HG03103 (cell line): Measurements from ENCODE around the gene PIWIL1.

Experiments
- ATAC-seq: cut with Tn5 transposase; IDR thresholded peaks from one replicate; pipeline ENCODE4 v1.9.1; 2021; ENCODE audit warnings: low read depth; ENCODE audit not compliant: unreplicated experiment

The PIWIL1 gene

GRCh38 chr12:130335517-130336392, 1.9 kb upstream of the PIWIL1 start:
- no peak for ATAC-seq

- no peak for ATAC-seq
Observed at GRCh38 chr12:130336723-130337487, 782 bp upstream of the PIWIL1 start.

- no peak for ATAC-seq
Observed at GRCh38 chr12:130338794-130339601, 1.3 kb downstream of the PIWIL1 start.

GRCh38 chr12:130339951-130340350, 2.3 kb downstream of the PIWIL1 start:
- no peak for ATAC-seq

- ATAC-seq = no peak
Observed at GRCh38 chr12:130342442-130342841, 4.8 kb downstream of the PIWIL1 start.

GRCh38 chr12:130342842-130343241, 5.2 kb downstream of the PIWIL1 start:
- no peak for ATAC-seq

- no peak for ATAC-seq
Observed at GRCh38 chr12:130344529-130344928, 6.8 kb downstream of the PIWIL1 start.

GRCh38 chr12:130345292-130345691, 7.6 kb downstream of the PIWIL1 start:
- no peak for ATAC-seq

GRCh38 chr12:130347588-130347987, 9.9 kb downstream of the PIWIL1 start:
- ATAC-seq = no peak

- no peak for ATAC-seq
Observed at GRCh38 chr12:130350715-130351114, 13.0 kb downstream of the PIWIL1 start.

GRCh38 chr12:130351326-130351725, 13.6 kb downstream of the PIWIL1 start:
- no peak for ATAC-seq

GRCh38 chr12:130353081-130353480, 15.4 kb downstream of the PIWIL1 start:
- ATAC-seq = no peak

- ATAC-seq = no peak
Observed at GRCh38 chr12:130354407-130354806, 16.7 kb downstream of the PIWIL1 start.

- ATAC-seq = no peak
Observed at GRCh38 chr12:130356222-130356621, 18.5 kb downstream of the PIWIL1 start.

GRCh38 chr12:130357241-130357640, 19.6 kb downstream of the PIWIL1 start:
- no peak for ATAC-seq

- no peak for ATAC-seq
Observed at GRCh38 chr12:130357729-130358330, 20.1 kb downstream of the PIWIL1 start.

- no peak for ATAC-seq
Observed at GRCh38 chr12:130362060-130362459, 24.4 kb downstream of the PIWIL1 start.

GRCh38 chr12:130364578-130364977, 26.9 kb downstream of the PIWIL1 start:
- ATAC-seq = no peak

- no peak for ATAC-seq
Observed at GRCh38 chr12:130366159-130366558, 28.5 kb downstream of the PIWIL1 start.

- no peak for ATAC-seq
Observed at GRCh38 chr12:130367003-130367402, 29.3 kb downstream of the PIWIL1 start.
